A673 (cell line): ENCODE data around the gene STKLD1. TPM values are rescaled to one million over a fixed set of nuclear protein-coding genes. Genes with fewer than 3 reads are reported as not detected.

ENCODE experiments used
- BruUV-seq: library from RNA; stranded (reverse); fragments of 400-500 nt; replicated peaks from 2 replicates; lab custom pipeline; 2021; lab: Mats Ljungman, UMichigan
- CTCF ChIA-PET: fragments of 300-600 bp; sonication (Branson Sonifier 250); formaldehyde crosslinking; loops from one replicate; lab custom pipeline; 2022; ENCODE audit warnings: antibody characterized with exemption; lab: Charles Lee
- POLR2A ChIA-PET: fragments of 300-600 bp; sonication (Branson Sonifier 250); formaldehyde crosslinking; loops from one replicate; lab custom pipeline; 2022; ENCODE audit warnings: antibody characterized with exemption; ENCODE audit not compliant: low non-redundant PET; lab: Charles Lee
- DNase-seq: peaks from one replicate; pipeline ENCODE4 v3.0.0-alpha.2; 2015; ENCODE audit warnings: low spot score
- H3K27ac ChIP-seq: fragments of 200-600 bp; sonication (generic); 2 replicates; pipeline ENCODE4 v1.5.1; 2016; ENCODE audit warnings: mixed run types, low read depth, mild to moderate bottlenecking, mixed read lengths, antibody characterized with exemption, low read length; ENCODE audit not compliant: poor library complexity, severe bottlenecking
- H3K27me3 ChIP-seq: fragments of 200-600 bp; sonication (generic); replicated peaks from 2 replicates; pipeline ENCODE4 v1.6.1; 2017; ENCODE audit warnings: mixed run types, low read depth, mild to moderate bottlenecking, mixed read lengths, antibody characterized with exemption, low read length; ENCODE audit not compliant: insufficient read depth, poor library complexity
- H3K36me3 ChIP-seq: fragments of 200-600 bp; sonication (generic); 2 replicates; pipeline ENCODE4 v1.6.1; 2016; ENCODE audit warnings: mixed run types, mild to moderate bottlenecking, mixed read lengths, antibody characterized with exemption, low read length; ENCODE audit not compliant: insufficient read depth, poor library complexity, severe bottlenecking
- H3K4me1 ChIP-seq: fragments of 200-600 bp; sonication (generic); 2 replicates; pipeline ENCODE4 v1.6.1; 2017; ENCODE audit warnings: mixed run types, mild to moderate bottlenecking, mixed read lengths, antibody characterized with exemption, low read length; ENCODE audit not compliant: insufficient read depth, poor library complexity, severe bottlenecking
- H3K4me3 ChIP-seq: fragments of 200-600 bp; sonication (generic); 2 replicates; pipeline ENCODE4 v1.5.1; 2016; ENCODE audit warnings: low read depth, mixed run types, mild to moderate bottlenecking, mixed read lengths, low read length; ENCODE audit not compliant: poor library complexity, severe bottlenecking
- H3K9me3 ChIP-seq: fragments of 200-600 bp; sonication (generic); 2 replicates; pipeline ENCODE4 v1.6.1; 2016; ENCODE audit warnings: mixed run types, low read depth, mild to moderate bottlenecking, mixed read lengths, antibody characterized with exemption, low read length; ENCODE audit not compliant: poor library complexity, severe bottlenecking
- CTCF ChIP-seq: fragments of 300-800, 200-600 bp; sonication (generic); conservative IDR thresholded peaks from 2 replicates; pipeline ENCODE4 v1.5.1; 2017; ENCODE audit warnings: low read depth, mild to moderate bottlenecking, antibody characterized with exemption, low read length, moderate library complexity, mixed read lengths
- EZH2 ChIP-seq: fragments of 200-600 bp; sonication (generic); IDR thresholded peaks from 2 replicates; pipeline ENCODE4 v1.6.1; 2017; ENCODE audit warnings: borderline replicate concordance, low read depth, mild to moderate bottlenecking, mixed read lengths, antibody characterized with exemption, low read length; ENCODE audit not compliant: poor library complexity, severe bottlenecking
- intact Hi-C: fragments of 100-400 bp; cut with micrococcal nuclease; formaldehyde crosslinking; loops from one replicate; pipeline ENCODE4 v1.10.0; 2022; ENCODE audit not compliant: unreplicated experiment
- total RNA-seq: library from RNA; stranded (reverse); gene quantifications from 2 replicates; pipeline ENCODE4 v1.2.3, GENCODE V29; 2021

Gene STKLD1
- total RNA-seq, 1 experiment from 2014 or later = 0.52 TPM

GRCh38 chr9:133426011-133426410 lies 49.8 kb downstream of the STKLD1 start:
- no TSS peak for BruUV-seq
- H3K36me3 ChIP-seq = no peaks in the 10 kb centered on the region
- POLR2A ChIA-PET = no interaction called here
- no peaks in the 10 kb centered on the region for H3K4me1 ChIP-seq
- H3K27ac ChIP-seq = no peak overlapping the region
- DNase-seq = no peak
- TF ChIP-seq CTCF = no peak
- no peak for TF ChIP-seq EZH2
- intact Hi-C loops = no loop called here
- H3K9me3 ChIP-seq = no peaks in the 10 kb centered on the region
- peaks cover 7% of the 10 kb centered on the region for H3K27me3 ChIP-seq
- H3K4me3 ChIP-seq = no peak overlapping the region
- CTCF ChIA-PET = no interaction called here

- DNase-seq = no peak
- Histone ChIP-seq H3K9me3 (no peaks in the 10 kb centered on the region), H3K27ac (no peak overlapping the region), H3K36me3 (no peaks in the 10 kb centered on the region), H3K4me3 (no peak overlapping the region), H3K27me3 (peaks cover 7% of the 10 kb centered on the region), H3K4me1 (no peaks in the 10 kb centered on the region)
- POLR2A ChIA-PET = no interaction called here
- intact Hi-C loops = no loop called here
- CTCF ChIA-PET = no interaction called here
- no TSS peak for BruUV-seq
- TF ChIP-seq CTCF (no peak), EZH2 (no peak)
These were observed 51.6 kb downstream of the STKLD1 start for GRCh38 chr9:133427658-133428348.

- H3K27ac ChIP-seq = no peak overlapping the region
- H3K9me3 ChIP-seq = no peaks in the 10 kb centered on the region
- no TSS peak for BruUV-seq
- H3K4me3 ChIP-seq = no peak overlapping the region
- TF ChIP-seq EZH2 (no peak), CTCF (no peak)
- intact Hi-C loops = no loop called here
- POLR2A ChIA-PET = no interaction called here
- no peak for DNase-seq
- no peaks in the 10 kb centered on the region for H3K36me3 ChIP-seq
- H3K4me1 ChIP-seq = no peaks in the 10 kb centered on the region
- peaks cover 7% of the 10 kb centered on the region for H3K27me3 ChIP-seq
- CTCF ChIA-PET = no interaction called here
These were observed 52.5 kb downstream of the STKLD1 start for GRCh38 chr9:133428617-133429101.
